ENCODE measurements around the gene ADAMTS17.

ADAMTS17 gene

DNA sequence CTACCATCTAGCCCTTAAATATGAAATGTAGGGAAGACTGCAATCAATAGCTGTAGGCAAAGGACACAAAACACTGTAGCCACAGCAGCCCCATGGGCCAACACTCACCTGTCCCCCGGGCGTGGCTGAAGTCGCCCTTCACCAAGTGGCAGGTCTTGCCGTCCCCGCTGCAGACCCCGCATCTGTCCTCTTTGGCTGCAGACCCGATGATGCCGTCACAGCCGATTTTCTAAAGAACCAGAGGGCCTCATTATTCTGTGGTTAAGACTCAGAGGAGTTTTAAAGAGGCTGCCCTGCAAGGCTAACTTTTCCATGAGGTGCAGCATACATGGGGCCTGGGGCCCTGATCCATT is 245.6 kb downstream of the ADAMTS17 start:
- Histone ChIP-seq H4K20me1 (ENCODE audit: insufficient read depth, low read length) (no peaks in the 10 kb centered on the region), H3K4me1 (ENCODE audit: insufficient read depth, low read length) (no peaks in the 10 kb centered on the region), H3K27ac (ENCODE audit: low read length) (no peak overlapping the region), H3K36me3 (ENCODE audit: insufficient read depth, low read length) (peaks cover 61% of the 10 kb centered on the region), H3K4me3 (ENCODE audit: low read depth in 1 of 2, low read length in 2 of 2) (no peak overlapping the region), H3K4me2 (ENCODE audit: insufficient read depth, low read length) (no peak overlapping the region), H3K9ac (ENCODE audit: low read depth, low read length) (no peak overlapping the region), H2AFZ (ENCODE audit: low read depth, low read length) (no peak overlapping the region), H3K27me3 (ENCODE audit: insufficient read depth, low read length, poor library complexity) (no peaks in the 10 kb centered on the region), H3K79me2 (ENCODE audit: insufficient read depth, low read length) (no peaks in the 10 kb centered on the region), H3K9me3 (ENCODE audit: insufficient read depth, low read length, severe bottlenecking) (no peaks in the 10 kb centered on the region)
- DNase-seq, result no peak
- no peak for ATAC-seq (ENCODE audit: insufficient read depth, low read depth)
- no peak for TF ChIP-seq EZH2 (IDR thresholded peaks at IDR 0.05; ENCODE audit: borderline replicate concordance, low read depth, low read length, severe bottlenecking)
- TF ChIP-seq, protein P1, sequence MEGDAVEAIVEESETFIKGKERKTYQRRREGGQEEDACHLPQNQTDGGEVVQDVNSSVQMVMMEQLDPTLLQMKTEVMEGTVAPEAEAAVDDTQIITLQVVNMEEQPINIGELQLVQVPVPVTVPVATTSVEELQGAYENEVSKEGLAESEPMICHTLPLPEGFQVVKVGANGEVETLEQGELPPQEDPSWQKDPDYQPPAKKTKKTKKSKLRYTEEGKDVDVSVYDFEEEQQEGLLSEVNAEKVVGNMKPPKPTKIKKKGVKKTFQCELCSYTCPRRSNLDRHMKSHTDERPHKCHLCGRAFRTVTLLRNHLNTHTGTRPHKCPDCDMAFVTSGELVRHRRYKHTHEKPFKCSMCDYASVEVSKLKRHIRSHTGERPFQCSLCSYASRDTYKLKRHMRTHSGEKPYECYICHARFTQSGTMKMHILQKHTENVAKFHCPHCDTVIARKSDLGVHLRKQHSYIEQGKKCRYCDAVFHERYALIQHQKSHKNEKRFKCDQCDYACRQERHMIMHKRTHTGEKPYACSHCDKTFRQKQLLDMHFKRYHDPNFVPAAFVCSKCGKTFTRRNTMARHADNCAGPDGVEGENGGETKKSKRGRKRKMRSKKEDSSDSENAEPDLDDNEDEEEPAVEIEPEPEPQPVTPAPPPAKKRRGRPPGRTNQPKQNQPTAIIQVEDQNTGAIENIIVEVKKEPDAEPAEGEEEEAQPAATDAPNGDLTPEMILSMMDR (IDR thresholded peaks at IDR 0.05; ENCODE audit: borderline replicate concordance, extremely low read depth, low read length, poor library complexity, severe bottlenecking), result no peak

GRCh38 chr15:100095541-100096247 is 246.1 kb downstream of the ADAMTS17 start:
- TF ChIP-seq, protein P1 (IDR thresholded peaks at IDR 0.05; ENCODE audit: borderline replicate concordance, extremely low read depth, low read length, poor library complexity, severe bottlenecking), result no peak
- TF ChIP-seq EZH2 (IDR thresholded peaks at IDR 0.05; ENCODE audit: borderline replicate concordance, low read depth, low read length, severe bottlenecking), result no peak
- H3K36me3 ChIP-seq (ENCODE audit: insufficient read depth, low read length), result peaks cover 65% of the 10 kb centered on the region
- no peaks in the 10 kb centered on the region for H3K79me2 ChIP-seq (ENCODE audit: insufficient read depth, low read length)
- no peaks in the 10 kb centered on the region for H4K20me1 ChIP-seq (ENCODE audit: insufficient read depth, low read length)
- H3K9me3 ChIP-seq (ENCODE audit: insufficient read depth, low read length, severe bottlenecking), result no peaks in the 10 kb centered on the region
- no peak overlapping the region for H3K4me3 ChIP-seq (ENCODE audit: low read depth in 1 of 2, low read length in 2 of 2)
- no peak overlapping the region for H3K9ac ChIP-seq (ENCODE audit: low read depth, low read length)
- no peak overlapping the region for H2AFZ ChIP-seq (ENCODE audit: low read depth, low read length)
- no peak overlapping the region for H3K27ac ChIP-seq (ENCODE audit: low read length)
- no peak for ATAC-seq (ENCODE audit: insufficient read depth, low read depth)
- H3K27me3 ChIP-seq (ENCODE audit: insufficient read depth, low read length, poor library complexity), result no peaks in the 10 kb centered on the region
- no peaks in the 10 kb centered on the region for H3K4me1 ChIP-seq (ENCODE audit: insufficient read depth, low read length)
- no peak overlapping the region for H3K4me2 ChIP-seq (ENCODE audit: insufficient read depth, low read length)
- DNase-seq, result no peak

GRCh38 chr15:100094127-100094510 is 247.7 kb downstream of the ADAMTS17 start:
- Histone ChIP-seq H3K4me1 (ENCODE audit: insufficient read depth, low read length) (no peaks in the 10 kb centered on the region), H3K27me3 (ENCODE audit: insufficient read depth, low read length, poor library complexity) (no peaks in the 10 kb centered on the region), H3K79me2 (ENCODE audit: insufficient read depth, low read length) (no peaks in the 10 kb centered on the region), H4K20me1 (ENCODE audit: insufficient read depth, low read length) (no peaks in the 10 kb centered on the region), H3K4me2 (ENCODE audit: insufficient read depth, low read length) (no peak overlapping the region), H3K36me3 (ENCODE audit: insufficient read depth, low read length) (peaks cover 71% of the 10 kb centered on the region), H3K9me3 (ENCODE audit: insufficient read depth, low read length, severe bottlenecking) (no peaks in the 10 kb centered on the region), H3K27ac (ENCODE audit: low read length) (no peak overlapping the region), H3K9ac (ENCODE audit: low read depth, low read length) (no peak overlapping the region), H2AFZ (ENCODE audit: low read depth, low read length) (no peak overlapping the region), H3K4me3 (ENCODE audit: low read depth in 1 of 2, low read length in 2 of 2) (no peak overlapping the region)
- TF ChIP-seq EZH2 (IDR thresholded peaks at IDR 0.05; ENCODE audit: borderline replicate concordance, low read depth, low read length, severe bottlenecking), result no peak
- TF ChIP-seq, protein P1 (IDR thresholded peaks at IDR 0.05; ENCODE audit: borderline replicate concordance, extremely low read depth, low read length, poor library complexity, severe bottlenecking), result no peak
- no peak for DNase-seq
- no peak for ATAC-seq (ENCODE audit: insufficient read depth, low read depth)
